Measurements from ENCODE around the gene ESRRG. TPM values are rescaled to one million over a fixed set of nuclear protein-coding genes. Genes with fewer than 3 reads are reported as not detected.

ESRRG gene
- total and polyA plus RNA-seq, 2 donors (not counting 1 experiment from before 2014, with no cell fraction given), result 0.06 TPM; not detected in 1

DNA sequence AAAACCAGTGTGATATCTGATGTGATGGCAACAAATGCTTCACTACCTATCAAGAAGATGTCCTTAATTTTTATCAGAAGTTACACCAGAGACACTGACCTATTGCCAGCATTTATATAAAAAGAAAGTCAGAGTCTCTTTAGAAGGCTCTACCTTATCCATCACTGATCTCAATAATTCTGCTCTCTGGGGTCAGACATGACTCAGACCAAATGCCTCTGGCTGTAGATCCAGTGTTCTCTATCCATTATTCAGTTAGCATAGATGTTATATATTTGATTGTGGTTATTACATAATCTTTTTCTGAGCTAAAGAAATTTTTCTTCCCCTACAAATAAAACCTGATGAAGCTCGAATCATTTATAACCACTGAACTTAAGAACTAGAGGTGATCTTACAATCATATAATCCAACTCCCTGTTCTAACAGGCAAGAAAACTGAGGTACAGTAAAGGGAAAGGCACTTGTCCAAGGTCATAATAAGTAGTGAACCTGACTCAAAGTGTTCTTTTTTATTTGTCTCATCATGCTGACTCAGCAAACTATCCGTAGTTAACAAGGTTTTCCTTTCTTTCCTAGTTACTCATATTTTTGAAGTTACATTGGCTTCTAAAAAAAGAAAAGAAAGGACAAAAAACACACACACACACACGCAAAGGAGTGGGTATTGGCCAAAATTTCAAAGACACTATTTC is 43.6 kb upstream of the ESRRG start:
- ATAC-seq (ENCODE audit: low read depth) (no peak), DNase-seq (no peak)
- no peak overlapping the region for H3K4me3 ChIP-seq (ENCODE audit: control extremely low read depth in 1 of 5, extremely low read depth in 1 of 5, insufficient read depth in 1 of 5, low read depth in 2 of 5, low read length in 4 of 5)
- H4K20me1 ChIP-seq (ENCODE audit: control insufficient read depth, insufficient read depth, low read length, poor library complexity, severe bottlenecking), result no peaks in the 10 kb centered on the region
- no peaks in the 10 kb centered on the region for H3K4me1 ChIP-seq (ENCODE audit: control insufficient read depth in 2 of 2, insufficient read depth in 2 of 2, low read length in 2 of 2)
- Mint-ChIP-seq H3K4me1 (no peaks in the 10 kb centered on the region), H3K27me3 (no peaks in the 10 kb centered on the region), H3K9me3 (ENCODE audit: insufficient read depth) (no peaks in the 10 kb centered on the region), H3K27ac (no peak overlapping the region), H3K4me3 (no peak overlapping the region)
- H3K79me2 ChIP-seq (ENCODE audit: control insufficient read depth, insufficient read depth, low read length), result no peaks in the 10 kb centered on the region
- H2AFZ ChIP-seq (ENCODE audit: insufficient read depth, low read depth, low read length, poor library complexity, severe bottlenecking), result no peak overlapping the region
- ChIA-PET POLR2A (no interaction called here), CTCF (no interaction called here)
- no peaks in the 10 kb centered on the region for H3K36me3 ChIP-seq (replicated peaks in 1 of 2; ENCODE audit: control extremely low read depth in 1 of 2, control insufficient read depth in 1 of 2, extremely low read depth in 1 of 2, insufficient read depth in 2 of 2, low read length in 1 of 2)
- no peaks in the 10 kb centered on the region for H3K27me3 ChIP-seq (replicated peaks in 1 of 4; ENCODE audit: control extremely low read depth in 1 of 4, control insufficient read depth in 3 of 4, insufficient read depth in 4 of 4, low read length in 3 of 4)
- intact Hi-C loops (cut with micrococcal nuclease), result no loop called here
- H3K9ac ChIP-seq (ENCODE audit: low read length), result no peak overlapping the region
- no peak for TF ChIP-seq EZH2 (IDR thresholded peaks at IDR 0.05; ENCODE audit: borderline replicate concordance, insufficient read depth, low read depth, low read length, poor library complexity, severe bottlenecking)
- WGBS (ENCODE audit: insufficient coverage), result no CpG with 5 or more reads among the region's 3 CpGs
- H3K9me3 ChIP-seq (ENCODE audit: control extremely low read depth in 1 of 3, control insufficient read depth in 2 of 3, insufficient read depth in 1 of 3, low read length in 2 of 3), result no peaks in the 10 kb centered on the region
- H3K27ac ChIP-seq (ENCODE audit: low read length in 2 of 2), result no peak overlapping the region
- no peak overlapping the region for H3K4me2 ChIP-seq (replicated peaks; ENCODE audit: low read depth, low read length, poor library complexity, severe bottlenecking)

DNA sequence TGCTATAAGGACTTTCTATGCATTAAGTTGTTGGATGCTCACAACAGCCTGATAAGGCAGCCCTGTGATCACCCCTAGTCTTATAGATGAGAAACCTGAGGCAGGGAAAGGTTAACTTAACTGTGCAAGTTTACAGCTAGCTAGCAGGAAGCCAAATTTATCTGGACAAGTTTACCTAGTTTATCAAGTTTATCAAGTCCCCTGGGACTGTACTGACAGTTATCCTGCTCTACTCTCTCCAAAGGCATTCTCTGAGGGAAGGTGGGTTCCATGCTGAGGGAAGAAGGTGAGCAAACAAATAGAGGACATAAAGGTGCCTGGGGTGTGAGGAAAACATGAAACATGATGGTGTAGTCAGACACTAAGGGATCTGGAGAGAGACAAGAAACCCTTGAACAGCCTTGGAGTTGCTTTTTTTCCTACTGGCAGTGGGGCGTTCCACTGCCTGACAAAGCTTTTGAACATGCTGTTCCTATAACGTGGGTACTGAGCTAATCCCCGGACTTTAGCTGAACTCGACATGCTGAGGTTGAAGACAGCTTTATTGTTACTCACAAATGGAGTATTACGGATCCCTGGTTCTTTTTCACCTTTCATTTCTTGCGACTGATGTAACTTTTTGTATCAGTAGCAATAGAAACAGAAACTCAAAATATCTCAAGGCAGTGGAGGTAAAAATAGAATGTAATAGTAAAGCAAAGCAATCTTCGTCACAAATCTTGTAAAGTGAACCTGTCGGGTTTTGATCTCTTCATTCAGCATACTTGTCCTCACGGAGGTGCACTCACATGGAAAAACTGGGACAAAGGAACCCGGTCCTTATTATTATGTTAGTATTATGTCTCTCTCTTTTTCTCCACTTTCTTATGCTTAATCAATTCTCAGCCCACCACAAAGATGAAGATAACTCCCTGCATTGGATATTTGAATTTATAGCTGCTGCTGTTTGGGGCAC is 42.4 kb upstream of the ESRRG start:
- CTCF ChIA-PET, result no interaction called here
- no peak overlapping the region for H3K27ac Mint-ChIP-seq
- no peak for ATAC-seq (ENCODE audit: low read depth)
- H3K27me3 ChIP-seq (replicated peaks in 1 of 4; ENCODE audit: control extremely low read depth in 1 of 4, control insufficient read depth in 3 of 4, insufficient read depth in 4 of 4, low read length in 3 of 4), result no peaks in the 10 kb centered on the region
- no peak overlapping the region for H3K4me3 Mint-ChIP-seq
- H3K4me3 ChIP-seq (ENCODE audit: control extremely low read depth in 1 of 5, extremely low read depth in 1 of 5, insufficient read depth in 1 of 5, low read depth in 2 of 5, low read length in 4 of 5), result no peak overlapping the region
- no peaks in the 10 kb centered on the region for H3K79me2 ChIP-seq (ENCODE audit: control insufficient read depth, insufficient read depth, low read length)
- H2AFZ ChIP-seq (ENCODE audit: insufficient read depth, low read depth, low read length, poor library complexity, severe bottlenecking), result no peak overlapping the region
- H3K36me3 ChIP-seq (replicated peaks in 1 of 2; ENCODE audit: control extremely low read depth in 1 of 2, control insufficient read depth in 1 of 2, extremely low read depth in 1 of 2, insufficient read depth in 2 of 2, low read length in 1 of 2), result no peaks in the 10 kb centered on the region
- no peak overlapping the region for H3K9ac ChIP-seq (ENCODE audit: low read length)
- TF ChIP-seq, protein P1, sequence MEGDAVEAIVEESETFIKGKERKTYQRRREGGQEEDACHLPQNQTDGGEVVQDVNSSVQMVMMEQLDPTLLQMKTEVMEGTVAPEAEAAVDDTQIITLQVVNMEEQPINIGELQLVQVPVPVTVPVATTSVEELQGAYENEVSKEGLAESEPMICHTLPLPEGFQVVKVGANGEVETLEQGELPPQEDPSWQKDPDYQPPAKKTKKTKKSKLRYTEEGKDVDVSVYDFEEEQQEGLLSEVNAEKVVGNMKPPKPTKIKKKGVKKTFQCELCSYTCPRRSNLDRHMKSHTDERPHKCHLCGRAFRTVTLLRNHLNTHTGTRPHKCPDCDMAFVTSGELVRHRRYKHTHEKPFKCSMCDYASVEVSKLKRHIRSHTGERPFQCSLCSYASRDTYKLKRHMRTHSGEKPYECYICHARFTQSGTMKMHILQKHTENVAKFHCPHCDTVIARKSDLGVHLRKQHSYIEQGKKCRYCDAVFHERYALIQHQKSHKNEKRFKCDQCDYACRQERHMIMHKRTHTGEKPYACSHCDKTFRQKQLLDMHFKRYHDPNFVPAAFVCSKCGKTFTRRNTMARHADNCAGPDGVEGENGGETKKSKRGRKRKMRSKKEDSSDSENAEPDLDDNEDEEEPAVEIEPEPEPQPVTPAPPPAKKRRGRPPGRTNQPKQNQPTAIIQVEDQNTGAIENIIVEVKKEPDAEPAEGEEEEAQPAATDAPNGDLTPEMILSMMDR (IDR thresholded peaks at IDR 0.05), result no peak
- TF ChIP-seq EZH2 (IDR thresholded peaks at IDR 0.05; ENCODE audit: borderline replicate concordance, insufficient read depth, low read depth, low read length, poor library complexity, severe bottlenecking), result no peak
- DNase-seq, result no peak
- H3K4me1 ChIP-seq (ENCODE audit: control insufficient read depth in 2 of 2, insufficient read depth in 2 of 2, low read length in 2 of 2), result no peaks in the 10 kb centered on the region
- POLR2A ChIA-PET, result no interaction called here
- H3K27ac ChIP-seq (ENCODE audit: low read length in 2 of 2), result no peak overlapping the region
- H3K27me3 Mint-ChIP-seq, result no peaks in the 10 kb centered on the region
- H3K9me3 ChIP-seq (ENCODE audit: control extremely low read depth in 1 of 3, control insufficient read depth in 2 of 3, insufficient read depth in 1 of 3, low read length in 2 of 3), result no peaks in the 10 kb centered on the region
- no peak overlapping the region for H3K4me2 ChIP-seq (replicated peaks; ENCODE audit: low read depth, low read length, poor library complexity, severe bottlenecking)
- intact Hi-C loops (cut with micrococcal nuclease), result no loop called here
- 84% methylated on average over 4 of the region's 10 CpGs for WGBS (ENCODE audit: insufficient coverage)
- H4K20me1 ChIP-seq (ENCODE audit: control insufficient read depth, insufficient read depth, low read length, poor library complexity, severe bottlenecking), result no peaks in the 10 kb centered on the region
- no peaks in the 10 kb centered on the region for H3K4me1 Mint-ChIP-seq
- no peaks in the 10 kb centered on the region for H3K9me3 Mint-ChIP-seq (ENCODE audit: insufficient read depth)
